SK-N-SH treated with all-trans-retinoic acid at 6 μM for 48 hours (cell line): ENCODE data around the gene COMMD4.

Experiments
- ARNTL ChIP-seq: fragments of 450-650 bp; formaldehyde crosslinking; IDR thresholded peaks from 2 replicates; pipeline ENCODE4 v1.5.0; 2020; ENCODE audit warnings: low read depth, mild to moderate bottlenecking, moderate library complexity, borderline replicate concordance
- BACH2 ChIP-seq: fragments of 250-450 bp; sonication (Bioruptor Pico); IDR thresholded peaks from 2 replicates; pipeline ENCODE4 v1.9.0; 2021; ENCODE audit warnings: mild to moderate bottlenecking, borderline replicate concordance
- PATZ1 ChIP-seq: fragments of 250-450 bp; sonication (Bioruptor Pico); IDR thresholded peaks from 2 replicates; pipeline ENCODE4 v1.8.0; 2020; ENCODE audit warnings: mild to moderate bottlenecking, moderate library complexity, borderline replicate concordance
- PPARA ChIP-seq: fragments of 250-450 bp; sonication (Bioruptor Pico); IDR thresholded peaks from 2 replicates; pipeline ENCODE4 v1.5.0; 2020; ENCODE audit warnings: mild to moderate bottlenecking, borderline replicate concordance
- RARB ChIP-seq: fragments of 250-450 bp; sonication (Bioruptor Pico); IDR thresholded peaks from 2 replicates; pipeline ENCODE4 v1.8.0; 2021; ENCODE audit warnings: mild to moderate bottlenecking, moderate library complexity
- SNAI2 ChIP-seq: fragments of 250-450 bp; sonication (Bioruptor Pico); IDR thresholded peaks from 2 replicates; pipeline ENCODE4 v1.5.0; 2020; ENCODE audit warnings: mild to moderate bottlenecking, moderate library complexity
- ZFP3 ChIP-seq: fragments of 250-450 bp; sonication (Bioruptor Pico); IDR thresholded peaks from 2 replicates; pipeline ENCODE4 v1.5.0; 2020; ENCODE audit warnings: mild to moderate bottlenecking, moderate library complexity
- ZFP30 ChIP-seq: fragments of 450-650 bp; formaldehyde crosslinking; IDR thresholded peaks from 2 replicates; pipeline ENCODE4 v1.5.0; 2022; ENCODE audit warnings: mild to moderate bottlenecking, moderate library complexity
- TF ChIP-seq, protein P1 (sequence below): fragments of 250-450 bp; sonication (Bioruptor Pico); IDR thresholded peaks from 2 replicates; pipeline ENCODE4 v1.5.1; 2020; ENCODE audit warnings: low read depth, mild to moderate bottlenecking, moderate library complexity
- TF ChIP-seq, protein P2 (sequence below): fragments of 250-450 bp; sonication (Bioruptor Pico); IDR thresholded peaks from 2 replicates; pipeline ENCODE4 v1.5.0; 2020; ENCODE audit warnings: mild to moderate bottlenecking, moderate library complexity

DNA sequence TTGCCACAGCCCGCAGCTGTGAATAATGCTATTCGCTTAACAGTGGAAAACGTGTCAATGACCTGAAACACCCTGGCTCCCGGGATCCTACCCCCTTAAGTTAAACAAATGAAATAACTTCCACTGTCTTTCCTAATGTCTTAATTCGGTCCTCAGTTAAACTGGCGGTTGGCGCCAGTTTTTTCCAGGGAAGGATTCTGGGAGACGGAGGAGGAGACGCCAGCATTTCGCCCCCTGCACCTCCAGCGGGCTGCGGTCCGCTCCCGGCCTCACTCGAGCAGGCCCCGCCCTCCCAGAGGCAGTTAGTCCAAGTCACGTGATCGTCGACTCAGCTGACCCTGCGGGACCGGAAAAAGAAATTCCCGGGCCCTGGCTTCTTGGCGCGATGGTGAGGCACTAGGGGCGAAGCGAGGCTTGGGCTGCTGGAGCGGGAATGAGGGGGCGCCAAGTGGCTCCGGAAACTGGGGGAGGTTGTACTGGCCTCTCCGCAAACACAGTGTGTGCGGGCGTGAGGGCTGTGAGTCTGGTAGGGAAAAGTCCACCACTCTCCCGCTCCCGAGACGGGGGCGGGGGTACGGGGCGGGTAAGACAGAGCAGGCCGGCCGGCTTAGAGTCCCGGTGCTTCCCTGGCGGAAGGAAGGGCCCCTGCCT, at the start of gene COMMD4:
- TF ChIP-seq SNAI2 (CRISPR knock-in tag): no peak
- TF ChIP-seq, protein P1, sequence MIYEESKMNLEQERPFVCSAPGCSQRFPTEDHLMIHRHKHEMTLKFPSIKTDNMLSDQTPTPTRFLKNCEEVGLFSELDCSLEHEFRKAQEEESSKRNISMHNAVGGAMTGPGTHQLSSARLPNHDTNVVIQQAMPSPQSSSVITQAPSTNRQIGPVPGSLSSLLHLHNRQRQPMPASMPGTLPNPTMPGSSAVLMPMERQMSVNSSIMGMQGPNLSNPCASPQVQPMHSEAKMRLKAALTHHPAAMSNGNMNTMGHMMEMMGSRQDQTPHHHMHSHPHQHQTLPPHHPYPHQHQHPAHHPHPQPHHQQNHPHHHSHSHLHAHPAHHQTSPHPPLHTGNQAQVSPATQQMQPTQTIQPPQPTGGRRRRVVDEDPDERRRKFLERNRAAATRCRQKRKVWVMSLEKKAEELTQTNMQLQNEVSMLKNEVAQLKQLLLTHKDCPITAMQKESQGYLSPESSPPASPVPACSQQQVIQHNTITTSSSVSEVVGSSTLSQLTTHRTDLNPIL (CRISPR knock-in tag): no peak
- no peak for TF ChIP-seq ZFP30
- TF ChIP-seq, protein P2, sequence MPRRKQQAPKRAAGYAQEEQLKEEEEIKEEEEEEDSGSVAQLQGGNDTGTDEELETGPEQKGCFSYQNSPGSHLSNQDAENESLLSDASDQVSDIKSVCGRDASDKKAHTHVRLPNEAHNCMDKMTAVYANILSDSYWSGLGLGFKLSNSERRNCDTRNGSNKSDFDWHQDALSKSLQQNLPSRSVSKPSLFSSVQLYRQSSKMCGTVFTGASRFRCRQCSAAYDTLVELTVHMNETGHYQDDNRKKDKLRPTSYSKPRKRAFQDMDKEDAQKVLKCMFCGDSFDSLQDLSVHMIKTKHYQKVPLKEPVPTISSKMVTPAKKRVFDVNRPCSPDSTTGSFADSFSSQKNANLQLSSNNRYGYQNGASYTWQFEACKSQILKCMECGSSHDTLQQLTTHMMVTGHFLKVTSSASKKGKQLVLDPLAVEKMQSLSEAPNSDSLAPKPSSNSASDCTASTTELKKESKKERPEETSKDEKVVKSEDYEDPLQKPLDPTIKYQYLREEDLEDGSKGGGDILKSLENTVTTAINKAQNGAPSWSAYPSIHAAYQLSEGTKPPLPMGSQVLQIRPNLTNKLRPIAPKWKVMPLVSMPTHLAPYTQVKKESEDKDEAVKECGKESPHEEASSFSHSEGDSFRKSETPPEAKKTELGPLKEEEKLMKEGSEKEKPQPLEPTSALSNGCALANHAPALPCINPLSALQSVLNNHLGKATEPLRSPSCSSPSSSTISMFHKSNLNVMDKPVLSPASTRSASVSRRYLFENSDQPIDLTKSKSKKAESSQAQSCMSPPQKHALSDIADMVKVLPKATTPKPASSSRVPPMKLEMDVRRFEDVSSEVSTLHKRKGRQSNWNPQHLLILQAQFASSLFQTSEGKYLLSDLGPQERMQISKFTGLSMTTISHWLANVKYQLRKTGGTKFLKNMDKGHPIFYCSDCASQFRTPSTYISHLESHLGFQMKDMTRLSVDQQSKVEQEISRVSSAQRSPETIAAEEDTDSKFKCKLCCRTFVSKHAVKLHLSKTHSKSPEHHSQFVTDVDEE: no peak
- peak; percentile 65; the same call in 1 of the 2 replicates for TF ChIP-seq ZFP3
- no peak for TF ChIP-seq PATZ1 (CRISPR knock-in tag)
- no peak for TF ChIP-seq ARNTL
- no peak for TF ChIP-seq PPARA (CRISPR knock-in tag)
- no peak for TF ChIP-seq RARB (CRISPR knock-in tag)
- TF ChIP-seq BACH2 (CRISPR knock-in tag): no peak
